Caco-2 (cell line): Measurements from ENCODE around the gene C17orf75. TPM values are rescaled to one million over a fixed set of nuclear protein-coding genes. Genes with fewer than 3 reads are reported as not detected.

Experiments
- BruUV-seq: library from RNA; stranded (reverse); fragments of 400-500 nt; replicated peaks from 2 replicates; lab custom pipeline; 2021; lab: Mats Ljungman, UMichigan
- CTCF ChIA-PET: fragments of 300-600 bp; sonication (Branson Sonifier 250); formaldehyde crosslinking; loops from one replicate; lab custom pipeline; 2022; ENCODE audit warnings: antibody characterized with exemption; lab: Charles Lee
- POLR2A ChIA-PET: fragments of 300-600 bp; sonication (Branson Sonifier 250); formaldehyde crosslinking; loops from one replicate; lab custom pipeline; 2022; ENCODE audit warnings: antibody characterized with exemption; lab: Charles Lee
- DNase-seq, 2 experiments: peaks; one replicate each; pipeline versions ENCODE4 v3.0.0 to v3.0.0-alpha.2; 2020 to 2022
- H3K27me3 ChIP-seq: replicated peaks from 2 replicates; pipeline ENCODE4 v1.6.0; 2011; ENCODE audit warnings: low read length; ENCODE audit not compliant: control insufficient read depth, insufficient read depth
- H3K36me3 ChIP-seq: 2 replicates; pipeline ENCODE4 v1.5.1; 2011; ENCODE audit warnings: low read length; ENCODE audit not compliant: control insufficient read depth, insufficient read depth
- H3K4me1 ChIP-seq: fragments of 250-450 bp; sonication (Bioruptor Pico); 2 replicates; pipeline ENCODE4 v1.5.1; 2020; ENCODE audit warnings: mild to moderate bottlenecking
- H3K4me3 ChIP-seq: 2 replicates; pipeline ENCODE4 v1.5.1; 2011; ENCODE audit warnings: low read depth, mild to moderate bottlenecking, control low read depth, low read length
- H3K9me3 ChIP-seq: fragments of 250-450 bp; sonication (Bioruptor Pico); 2 replicates; pipeline ENCODE4 v1.5.1; 2020; ENCODE audit warnings: mild to moderate bottlenecking, moderate library complexity
- H3K27ac Mint-ChIP-seq: one replicate; pipeline ENCODE4 v1.8.0; 2022; ENCODE audit warnings: mixed read lengths; ENCODE audit not compliant: unreplicated experiment
- H3K27me3 Mint-ChIP-seq: one replicate; pipeline ENCODE4 v1.8.0; 2022; ENCODE audit warnings: mixed read lengths; ENCODE audit not compliant: insufficient read depth, unreplicated experiment
- H3K36me3 Mint-ChIP-seq: one replicate; pipeline ENCODE4 v1.8.0; 2022; ENCODE audit warnings: mild to moderate bottlenecking, mixed read lengths; ENCODE audit not compliant: insufficient read depth, unreplicated experiment
- H3K4me1 Mint-ChIP-seq: one replicate; pipeline ENCODE4 v1.8.0; 2022; ENCODE audit warnings: low read depth, mixed read lengths; ENCODE audit not compliant: unreplicated experiment
- H3K4me3 Mint-ChIP-seq: one replicate; pipeline ENCODE4 v1.8.0; 2022; ENCODE audit warnings: mild to moderate bottlenecking, moderate library complexity, mixed read lengths; ENCODE audit not compliant: unreplicated experiment
- H3K9me3 Mint-ChIP-seq: one replicate; pipeline ENCODE4 v1.8.0; 2022; ENCODE audit warnings: mixed read lengths; ENCODE audit not compliant: unreplicated experiment
- intact Hi-C: fragments of 100-400 bp; cut with micrococcal nuclease; formaldehyde crosslinking; loops from one replicate; pipeline ENCODE4 v1.10.0; 2022; ENCODE audit not compliant: unreplicated experiment
- total RNA-seq: library from RNA; stranded (reverse); gene quantifications from 2 replicates; pipeline ENCODE4 v1.2.3, GENCODE V29; 2022
- TF ChIP-seq, protein P1 (sequence below), 2 experiments: fragments of 200-600 bp in 1 of 2; IDR thresholded peaks; 1 replicate in 1 of 2; 2 replicates in 1 of 2; pipeline versions ENCODE4 v1.5.1 to v1.8.0; 2011 to 2022; ENCODE audit warnings: antibody characterized with exemption in 1 of 2, control low read depth in 1 of 2, inconsistent platforms in 1 of 2, low read depth in 1 of 2, low read length in 1 of 2, mild to moderate bottlenecking in 1 of 2, moderate library complexity in 1 of 2; ENCODE audit not compliant: insufficient read depth in 1 of 2, severe bottlenecking in 1 of 2, unreplicated experiment in 1 of 2

Gene C17orf75
- total RNA-seq, 1 experiment from 2014 or later, result 26.1 TPM

DNA sequence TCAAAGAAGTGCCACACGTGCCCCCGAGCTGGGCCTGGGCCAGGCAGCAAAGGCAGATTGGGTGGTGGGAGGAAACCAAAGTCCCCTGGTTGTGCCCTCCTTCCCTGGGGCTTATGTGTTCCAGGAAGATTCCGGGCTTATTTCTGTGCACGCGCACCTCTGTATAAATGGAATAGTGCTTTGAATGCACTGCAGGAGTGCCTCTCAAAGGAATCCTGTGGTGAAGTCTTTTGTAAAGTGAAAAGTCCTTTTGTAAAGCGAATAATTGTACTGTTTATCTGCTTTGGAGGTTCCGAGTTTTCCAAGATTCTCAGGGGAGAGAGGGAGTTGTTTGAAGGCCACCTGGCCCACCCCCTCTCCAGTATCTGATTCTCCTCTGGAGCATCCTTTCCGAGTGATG lies 26.8 kb downstream of the C17orf75 start:
- no peak for DNase-seq
- ChIA-PET POLR2A (no interaction called here), CTCF (interaction anchor here (1.4 kb wide), 1 partner anchor 62 kb away, joined by 6 read pairs; no protein-coding TSS in a partner anchor)
- no peaks in the 10 kb centered on the region for H3K36me3 ChIP-seq
- intact Hi-C loops, result loop anchor here (5.0 kb wide), 1 partner anchor 48 kb away; the partner anchor contains the start of gene RHBDL3
- no TSS peak for BruUV-seq
- no peak overlapping the region for H3K4me3 Mint-ChIP-seq
- no peaks in the 10 kb centered on the region for H3K9me3 ChIP-seq
- H3K4me3 ChIP-seq, result no peak overlapping the region
- H3K27ac Mint-ChIP-seq, result no peak overlapping the region
- H3K4me1 ChIP-seq, result no peaks in the 10 kb centered on the region
- no peaks in the 10 kb centered on the region for H3K27me3 ChIP-seq
- no peaks in the 10 kb centered on the region for H3K36me3 Mint-ChIP-seq
- H3K27me3 Mint-ChIP-seq, result peaks cover 6% of the 10 kb centered on the region
- no peaks in the 10 kb centered on the region for H3K9me3 Mint-ChIP-seq
- peaks cover 8% of the 10 kb centered on the region for H3K4me1 Mint-ChIP-seq
- TF ChIP-seq, protein P1, sequence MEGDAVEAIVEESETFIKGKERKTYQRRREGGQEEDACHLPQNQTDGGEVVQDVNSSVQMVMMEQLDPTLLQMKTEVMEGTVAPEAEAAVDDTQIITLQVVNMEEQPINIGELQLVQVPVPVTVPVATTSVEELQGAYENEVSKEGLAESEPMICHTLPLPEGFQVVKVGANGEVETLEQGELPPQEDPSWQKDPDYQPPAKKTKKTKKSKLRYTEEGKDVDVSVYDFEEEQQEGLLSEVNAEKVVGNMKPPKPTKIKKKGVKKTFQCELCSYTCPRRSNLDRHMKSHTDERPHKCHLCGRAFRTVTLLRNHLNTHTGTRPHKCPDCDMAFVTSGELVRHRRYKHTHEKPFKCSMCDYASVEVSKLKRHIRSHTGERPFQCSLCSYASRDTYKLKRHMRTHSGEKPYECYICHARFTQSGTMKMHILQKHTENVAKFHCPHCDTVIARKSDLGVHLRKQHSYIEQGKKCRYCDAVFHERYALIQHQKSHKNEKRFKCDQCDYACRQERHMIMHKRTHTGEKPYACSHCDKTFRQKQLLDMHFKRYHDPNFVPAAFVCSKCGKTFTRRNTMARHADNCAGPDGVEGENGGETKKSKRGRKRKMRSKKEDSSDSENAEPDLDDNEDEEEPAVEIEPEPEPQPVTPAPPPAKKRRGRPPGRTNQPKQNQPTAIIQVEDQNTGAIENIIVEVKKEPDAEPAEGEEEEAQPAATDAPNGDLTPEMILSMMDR (IDR thresholded peaks at IDR 0.05; ENCODE audit: insufficient read depth in 1 of 2, low read depth in 1 of 2, low read length in 1 of 2, severe bottlenecking in 1 of 2, unreplicated experiment in 1 of 2), result no peak

DNA sequence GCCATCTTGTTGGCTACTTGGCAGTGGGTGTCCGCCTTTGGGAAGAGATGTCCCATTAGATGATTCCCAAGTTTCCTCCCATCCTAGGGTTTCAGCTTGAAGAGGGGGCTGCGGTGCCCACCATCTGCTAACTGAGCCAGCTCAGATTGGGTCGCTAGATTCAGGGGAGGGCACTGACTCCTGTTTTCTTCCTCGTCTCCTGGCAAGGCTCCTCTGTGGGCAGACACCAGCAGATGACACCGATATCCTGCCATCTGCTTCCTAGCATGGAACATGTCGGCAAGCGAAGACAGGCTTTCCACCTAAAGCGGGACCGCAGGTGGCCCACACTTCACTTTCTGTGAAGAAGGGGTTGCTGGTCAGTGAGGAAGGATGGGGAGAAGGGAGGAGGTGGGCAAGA lies 27.3 kb downstream of the C17orf75 start:
- ChIA-PET CTCF (interaction anchor here (0.8 kb wide), 1 partner anchor 28 kb away, joined by 3 read pairs; no protein-coding TSS in a partner anchor), POLR2A (no interaction called here)
- Histone ChIP-seq H3K4me1 (no peaks in the 10 kb centered on the region), H3K27me3 (no peaks in the 10 kb centered on the region), H3K36me3 (no peaks in the 10 kb centered on the region), H3K9me3 (no peaks in the 10 kb centered on the region), H3K4me3 (no peak overlapping the region)
- no TSS peak for BruUV-seq
- TF ChIP-seq, protein P1 (IDR thresholded peaks at IDR 0.05; ENCODE audit: insufficient read depth in 1 of 2, low read depth in 1 of 2, low read length in 1 of 2, severe bottlenecking in 1 of 2, unreplicated experiment in 1 of 2), result no peak
- Mint-ChIP-seq H3K4me3 (no peak overlapping the region), H3K27ac (no peak overlapping the region), H3K4me1 (peaks cover 8% of the 10 kb centered on the region), H3K27me3 (peaks cover 6% of the 10 kb centered on the region), H3K36me3 (no peaks in the 10 kb centered on the region), H3K9me3 (no peaks in the 10 kb centered on the region)
- DNase-seq, result no peak
- intact Hi-C loops, result loop anchor here (5.0 kb wide), 1 partner anchor 47 kb away; the partner anchor contains the start of gene RHBDL3

DNA sequence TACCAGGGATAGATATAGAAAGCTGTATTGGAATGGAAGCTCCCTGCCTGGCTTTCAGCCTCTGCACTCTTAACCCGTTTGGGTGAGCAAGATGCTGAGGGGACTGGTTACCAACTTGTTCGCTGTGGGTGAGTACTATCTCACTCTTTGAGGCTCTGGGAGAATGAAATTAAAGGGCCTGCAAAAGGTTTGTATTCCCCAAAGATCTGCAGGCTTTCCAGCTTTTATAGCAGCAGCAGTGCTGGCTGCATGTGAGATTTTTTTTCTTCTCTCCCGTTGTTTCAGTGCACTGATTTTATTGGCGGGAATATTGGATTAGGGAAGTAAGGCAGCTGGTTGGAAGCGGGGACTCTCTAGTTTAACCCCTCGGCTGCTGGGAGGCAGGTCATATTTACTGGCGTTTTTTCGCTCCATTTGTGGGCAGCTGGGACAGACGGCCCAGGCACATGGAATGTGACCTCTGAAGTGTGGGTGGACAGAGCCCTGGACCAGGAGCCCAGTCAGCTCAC lies 30.9 kb downstream of the C17orf75 start:
- Histone ChIP-seq H3K4me1 (no peaks in the 10 kb centered on the region), H3K4me3 (no peak overlapping the region), H3K36me3 (no peaks in the 10 kb centered on the region), H3K9me3 (no peaks in the 10 kb centered on the region), H3K27me3 (no peaks in the 10 kb centered on the region)
- Mint-ChIP-seq H3K4me1 (no peaks in the 10 kb centered on the region), H3K4me3 (no peak overlapping the region), H3K27me3 (peaks cover 6% of the 10 kb centered on the region), H3K9me3 (no peaks in the 10 kb centered on the region), H3K27ac (no peak overlapping the region), H3K36me3 (no peaks in the 10 kb centered on the region)
- intact Hi-C loops, result no loop called here
- ChIA-PET POLR2A (interaction anchor here (0.6 kb wide), 1 partner anchor 89 kb away, joined by 3 read pairs; no protein-coding TSS in a partner anchor), CTCF (interaction anchor here (0.6 to 1.0 kb wide), 3 partner anchors 9 to 332 kb away, joined by 4 to 8 read pairs (median 4); no protein-coding TSS in a partner anchor)
- TF ChIP-seq, protein P1 (IDR thresholded peaks at IDR 0.05; ENCODE audit: insufficient read depth in 1 of 2, low read depth in 1 of 2, low read length in 1 of 2, severe bottlenecking in 1 of 2, unreplicated experiment in 1 of 2), result no peak
- no TSS peak for BruUV-seq
- DNase-seq, result no peak
